Measurements from ENCODE around the gene TSHZ2. TPM values are rescaled to one million over a fixed set of nuclear protein-coding genes. Genes with fewer than 3 reads are reported as not detected.

Gene TSHZ2, protein sequence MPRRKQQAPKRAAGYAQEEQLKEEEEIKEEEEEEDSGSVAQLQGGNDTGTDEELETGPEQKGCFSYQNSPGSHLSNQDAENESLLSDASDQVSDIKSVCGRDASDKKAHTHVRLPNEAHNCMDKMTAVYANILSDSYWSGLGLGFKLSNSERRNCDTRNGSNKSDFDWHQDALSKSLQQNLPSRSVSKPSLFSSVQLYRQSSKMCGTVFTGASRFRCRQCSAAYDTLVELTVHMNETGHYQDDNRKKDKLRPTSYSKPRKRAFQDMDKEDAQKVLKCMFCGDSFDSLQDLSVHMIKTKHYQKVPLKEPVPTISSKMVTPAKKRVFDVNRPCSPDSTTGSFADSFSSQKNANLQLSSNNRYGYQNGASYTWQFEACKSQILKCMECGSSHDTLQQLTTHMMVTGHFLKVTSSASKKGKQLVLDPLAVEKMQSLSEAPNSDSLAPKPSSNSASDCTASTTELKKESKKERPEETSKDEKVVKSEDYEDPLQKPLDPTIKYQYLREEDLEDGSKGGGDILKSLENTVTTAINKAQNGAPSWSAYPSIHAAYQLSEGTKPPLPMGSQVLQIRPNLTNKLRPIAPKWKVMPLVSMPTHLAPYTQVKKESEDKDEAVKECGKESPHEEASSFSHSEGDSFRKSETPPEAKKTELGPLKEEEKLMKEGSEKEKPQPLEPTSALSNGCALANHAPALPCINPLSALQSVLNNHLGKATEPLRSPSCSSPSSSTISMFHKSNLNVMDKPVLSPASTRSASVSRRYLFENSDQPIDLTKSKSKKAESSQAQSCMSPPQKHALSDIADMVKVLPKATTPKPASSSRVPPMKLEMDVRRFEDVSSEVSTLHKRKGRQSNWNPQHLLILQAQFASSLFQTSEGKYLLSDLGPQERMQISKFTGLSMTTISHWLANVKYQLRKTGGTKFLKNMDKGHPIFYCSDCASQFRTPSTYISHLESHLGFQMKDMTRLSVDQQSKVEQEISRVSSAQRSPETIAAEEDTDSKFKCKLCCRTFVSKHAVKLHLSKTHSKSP (N-terminal part only)
- total RNA-seq, result 10.3 TPM

GRCh38 chr20:52972190-52972937, at the start of gene TSHZ2:
Gene TSHZ2, plus strand, starts transcription at chr20:52972358. Its CDS starts 936 bp downstream, at chr20:52973294.
- peak; percentile 75 for ATAC-seq

- ATAC-seq, result no peak
Observed at GRCh38 chr20:52922436-52922835, 49.7 kb upstream of the TSHZ2 start.

- ATAC-seq, result peak; percentile 94
Observed at GRCh38 chr20:52923123-52923937, 48.8 kb upstream of the TSHZ2 start.

- ATAC-seq, result peak; percentile 12
Observed at GRCh38 chr20:52924411-52925271, 47.5 kb upstream of the TSHZ2 start.

DNA sequence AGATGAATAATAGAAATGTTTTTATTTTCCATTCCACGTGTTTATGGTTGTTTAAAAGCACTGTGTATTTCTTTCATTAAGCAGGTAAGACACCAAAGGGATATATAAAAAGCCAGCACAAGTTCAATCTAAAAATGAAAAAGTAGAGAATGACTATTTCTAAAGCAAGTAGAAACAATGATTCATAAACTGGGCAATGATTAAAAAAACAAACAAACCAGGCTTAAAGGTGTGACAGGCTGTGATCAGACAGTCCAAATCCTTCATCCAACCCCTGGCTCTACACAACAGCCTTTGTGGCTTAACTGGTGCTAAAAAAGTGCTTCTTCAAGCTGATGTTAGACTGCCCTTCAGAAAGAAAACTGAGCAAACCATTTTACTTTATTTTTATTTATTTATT, 45.7 kb upstream of the TSHZ2 start:
- ATAC-seq, result peak; percentile 58

GRCh38 chr20:52933867-52934266, 38.3 kb upstream of the TSHZ2 start:
- no peak for ATAC-seq

- peak; percentile 50 for ATAC-seq
Observed at GRCh38 chr20:52936351-52937340, 35.5 kb upstream of the TSHZ2 start.

- no peak for ATAC-seq
Observed at GRCh38 chr20:52937591-52938100, 34.5 kb upstream of the TSHZ2 start.

- no peak for ATAC-seq
Observed at GRCh38 chr20:52939141-52939540, 33.0 kb upstream of the TSHZ2 start.

DNA sequence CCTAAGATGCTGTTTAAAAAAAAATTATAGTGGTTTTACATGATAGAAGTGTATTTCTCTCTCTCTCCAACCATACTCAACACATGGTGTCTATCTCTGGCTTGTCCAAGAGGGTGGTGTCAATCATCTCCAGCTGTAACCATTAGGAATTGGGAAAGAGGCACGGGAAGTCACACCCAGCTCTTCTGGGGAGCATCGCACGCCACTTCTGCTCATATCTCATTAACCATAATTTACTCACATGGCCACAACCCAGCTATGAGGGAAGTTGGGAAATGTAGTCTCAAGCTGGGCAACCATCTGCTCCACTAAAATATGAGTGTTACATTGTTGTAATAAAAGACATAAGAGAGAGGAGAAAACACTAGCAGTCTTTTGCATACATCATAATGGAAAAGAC, 30.4 kb upstream of the TSHZ2 start:
- no peak for ATAC-seq

GRCh38 chr20:52943185-52943841, 28.8 kb upstream of the TSHZ2 start:
- ATAC-seq, result peak; percentile 76

- ATAC-seq, result no peak
Observed at GRCh38 chr20:52945268-52945667, 26.9 kb upstream of the TSHZ2 start.

GRCh38 chr20:52945862-52946522, 26.2 kb upstream of the TSHZ2 start:
- ATAC-seq, result peak; percentile 82

DNA sequence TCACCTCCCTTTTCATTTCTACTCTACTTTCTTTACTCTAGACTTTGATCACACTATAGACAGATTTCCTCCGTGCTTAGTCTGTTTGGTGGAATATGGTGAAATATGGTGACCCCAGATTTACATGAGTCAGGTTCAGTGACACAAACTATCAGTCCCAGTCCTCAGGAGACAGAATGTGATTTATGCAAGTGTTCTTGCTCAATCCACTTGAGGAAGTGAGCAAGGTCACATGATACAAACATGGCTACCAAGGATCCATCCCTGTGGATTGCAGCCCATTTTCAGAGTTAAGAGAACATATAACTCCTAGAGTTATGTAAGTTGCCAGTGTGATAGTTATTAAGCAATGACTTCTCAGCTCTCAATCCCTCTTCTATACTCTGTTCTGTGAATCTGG, 23.7 kb upstream of the TSHZ2 start:
- ATAC-seq, result no peak

- ATAC-seq, result no peak
Observed at GRCh38 chr20:52953020-52953419, 19.1 kb upstream of the TSHZ2 start.

GRCh38 chr20:52954849-52955248, 17.3 kb upstream of the TSHZ2 start:
- no peak for ATAC-seq

DNA sequence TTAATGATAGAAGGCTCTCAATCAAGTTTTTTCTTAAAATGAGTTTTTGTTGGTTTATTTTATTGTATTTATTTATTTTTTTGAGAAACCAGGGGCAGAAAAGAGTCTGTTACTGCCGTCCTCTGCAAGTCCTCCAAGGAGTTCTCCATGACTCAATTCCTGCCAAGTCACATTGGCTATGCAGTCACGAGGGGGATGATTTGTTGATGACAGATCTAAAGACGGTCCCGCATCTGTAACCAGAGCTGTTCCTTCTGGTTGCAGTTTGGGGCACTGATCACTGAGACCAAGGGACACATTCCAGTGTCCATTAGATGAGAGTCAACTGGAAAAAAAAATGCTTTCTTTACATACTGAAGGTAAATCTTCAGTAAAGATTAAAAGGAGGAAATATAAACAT, 13.9 kb upstream of the TSHZ2 start:
- no peak for ATAC-seq

DNA sequence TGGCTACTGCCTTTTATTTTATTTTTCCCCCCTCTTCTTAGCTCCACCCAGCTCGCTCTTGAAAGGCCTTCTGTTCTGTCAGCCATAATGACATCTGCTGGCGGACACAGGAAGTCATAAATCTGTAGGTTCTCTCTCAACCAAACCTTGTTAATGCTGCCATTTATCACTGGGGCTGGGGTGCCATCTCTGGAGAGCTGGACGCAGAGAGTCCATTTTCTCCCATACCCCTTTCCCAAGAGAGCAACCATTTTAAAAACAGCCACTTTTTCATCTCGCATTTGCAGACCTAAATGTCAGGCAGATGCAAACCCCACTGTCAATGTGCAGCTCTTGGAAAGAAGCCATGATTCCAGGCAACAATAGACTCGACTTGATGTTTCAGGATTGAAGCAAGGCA, 13.0 kb upstream of the TSHZ2 start:
- no peak for ATAC-seq

All from esophagus mucosa (tissue), 1 donor.